Stimulated activated CD4-positive, alpha-beta T cell treated with anti-CD3 and anti-CD28 coated beads, Interleukin-15, amount 100 ng/mL, for 1 hour (primary cell): ENCODE results near the gene THBS4.

Experiments
- DNase-seq, 2 donors: peaks; one replicate each; pipeline ENCODE4 v3.0.0-alpha.2; 2020; ENCODE audit warnings: low read depth in 1 of 2, low spot score in 1 of 2

Gene THBS4

GRCh38 chr5:80034962-80035821 lies at the start of gene THBS4:
Gene THBS4, plus strand, starts transcription at chr5:80035348. Its CDS starts 190 bp downstream, at chr5:80035538.
- DNase-seq, result no peak

GRCh38 chr5:79986260-79986659 lies 48.9 kb upstream of the THBS4 start:
- DNase-seq, result no peak

GRCh38 chr5:79990205-79990597 lies 44.9 kb upstream of the THBS4 start:
- DNase-seq, result no peak

- DNase-seq, result peak; percentile 66 to 76
Measured at GRCh38 chr5:79990598-79991507, 44.3 kb upstream of the THBS4 start, which contains the start of gene MTX3. Gene MTX3, minus strand, starts transcription at chr5:79991262. Its CDS starts 24 bp downstream, at chr5:79991238.

- DNase-seq, result no peak
Measured at GRCh38 chr5:79992891-79993657, 42.1 kb upstream of the THBS4 start.

GRCh38 chr5:79999722-80000121 lies 35.4 kb upstream of the THBS4 start:
- no peak for DNase-seq

- DNase-seq, result no peak
Measured at GRCh38 chr5:80002677-80003076, 32.5 kb upstream of the THBS4 start.

GRCh38 chr5:80008995-80009765 lies 26.0 kb upstream of the THBS4 start:
- no peak for DNase-seq

GRCh38 chr5:80010754-80011392 lies 24.3 kb upstream of the THBS4 start:
- no peak for DNase-seq

GRCh38 chr5:80025069-80025468 lies 10.1 kb upstream of the THBS4 start:
- DNase-seq, result no peak

GRCh38 chr5:80026841-80027240 lies 8.3 kb upstream of the THBS4 start:
- DNase-seq, result no peak

- no peak for DNase-seq
Measured at GRCh38 chr5:80031109-80031508, 4.0 kb upstream of the THBS4 start.

- no peak for DNase-seq
Measured at GRCh38 chr5:80033513-80033912, 1.6 kb upstream of the THBS4 start.

- no peak for DNase-seq
Measured at GRCh38 chr5:80034559-80034958, 589 bp upstream of the THBS4 start.

- DNase-seq, result no peak
Measured at GRCh38 chr5:80035839-80036238, 691 bp downstream of the THBS4 start.

GRCh38 chr5:80036615-80037014 lies 1.5 kb downstream of the THBS4 start:
- no peak for DNase-seq

- DNase-seq, result no peak
Measured at GRCh38 chr5:80037366-80037765, 2.2 kb downstream of the THBS4 start.

- DNase-seq, result no peak
Measured at GRCh38 chr5:80039650-80040049, 4.5 kb downstream of the THBS4 start.

- DNase-seq, result no peak
Measured at GRCh38 chr5:80041527-80041926, 6.4 kb downstream of the THBS4 start.

GRCh38 chr5:80042330-80042729 lies 7.2 kb downstream of the THBS4 start:
- DNase-seq, result no peak
